PC-3 (cell line): Measurements from ENCODE around the gene NDUFV1.

ENCODE experiments used
- CTCF ChIP-seq: fragments of 300-600 bp; sonication (generic); conservative IDR thresholded peaks from 2 replicates; pipeline ENCODE4 v1.5.1; 2017; ENCODE audit warnings: antibody characterized with exemption, low read depth, mild to moderate bottlenecking, low read length
- EZH2 ChIP-seq: fragments of 300-600 bp; sonication (generic); IDR thresholded peaks from one replicate; pipeline ENCODE4 v1.6.1; 2017; ENCODE audit warnings: antibody characterized with exemption, mild to moderate bottlenecking, low read length; ENCODE audit not compliant: unreplicated experiment

- TF ChIP-seq CTCF (peak; percentile 79), EZH2 (no peak)
Measured at GRCh38 chr11:67614730-67615714, 8.3 kb downstream of the NDUFV1 start.
